Activated naive CD4-positive, alpha-beta T cell treated with anti-CD3 and anti-CD28 coated beads, Interleukin-2, amount 50 U/mL, for 72 hours (primary cell): ENCODE data around the gene ITPR1. TPM values are rescaled to one million over a fixed set of nuclear protein-coding genes. Genes with fewer than 3 reads are reported as not detected.

Experiments
- ATAC-seq, 2 donors: fragments of 150-1000 bp; cut with Tn5 transposase; 2 replicates each; pipeline ENCODE4 v1.10.0; 2021; ENCODE audit warnings: mild to moderate bottlenecking in 2 of 2, moderate library complexity in 2 of 2
- DNase-seq, 2 donors: peaks; one replicate each; pipeline ENCODE4 v3.0.0; 2021 to 2022; ENCODE audit warnings: low spot score in 2 of 2
- H3K27ac Mint-ChIP-seq, 2 donors: one replicate each; pipeline ENCODE4 v1.8.0; 2022; ENCODE audit warnings: mild to moderate bottlenecking in 2 of 2, mixed read lengths in 2 of 2
- H3K36me3 Mint-ChIP-seq, 2 donors: one replicate each; pipeline ENCODE4 v1.8.0; 2022; ENCODE audit warnings: mixed read lengths in 2 of 2
- H3K9me3 Mint-ChIP-seq, 2 donors: one replicate each; pipeline ENCODE4 v1.8.0; 2022; ENCODE audit warnings: mixed read lengths in 2 of 2
- total RNA-seq, 2 donors: library from RNA; stranded (reverse); gene quantifications; one replicate each; pipeline ENCODE4 v1.2.3, GENCODE V29; 2022

The ITPR1 gene
- total RNA-seq, 2 donors from 2014 or later = 40.0 to 70.7 TPM

- Mint-ChIP-seq H3K9me3 (no peaks in the 10 kb centered on the region), H3K36me3 (peaks cover 23 to 36% of the 10 kb centered on the region in 2 donors), H3K27ac (peak overlapping the region in 1 of 2 donors; percentile 82)
- ATAC-seq (no peak), DNase-seq (no peak)
Observed at GRCh38 chr3:4685673-4686345, 192.7 kb downstream of the ITPR1 start.

DNA sequence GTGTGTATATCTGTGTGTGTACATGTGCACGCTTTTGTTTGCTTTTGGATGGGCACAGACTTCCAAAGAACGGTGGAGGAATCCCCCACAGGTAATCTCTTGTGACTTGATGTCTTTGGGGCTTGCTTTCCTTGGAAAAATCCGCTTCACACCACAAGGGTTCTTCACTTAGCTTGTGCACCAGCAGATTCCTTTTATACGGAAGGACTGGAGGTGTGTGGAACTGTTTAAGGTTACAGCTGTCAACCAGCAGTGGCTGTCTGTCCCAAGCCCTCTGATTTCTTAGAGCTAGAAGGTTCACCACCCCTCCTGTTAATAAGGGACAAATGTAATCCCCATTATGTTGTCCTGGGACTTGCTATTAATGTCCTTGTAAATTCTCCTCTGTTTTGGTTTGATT, 193.5 kb downstream of the ITPR1 start:
- ATAC-seq (no peak), DNase-seq (no peak)
- no peak overlapping the region for H3K27ac Mint-ChIP-seq
- no peaks in the 10 kb centered on the region for H3K9me3 Mint-ChIP-seq
- H3K36me3 Mint-ChIP-seq = peaks cover 23 to 31% of the 10 kb centered on the region in 2 donors

GRCh38 chr3:4687167-4687566, 194.0 kb downstream of the ITPR1 start:
- ATAC-seq = no peak
- no peak overlapping the region for H3K27ac Mint-ChIP-seq
- peaks cover 23 to 31% of the 10 kb centered on the region in 2 donors for H3K36me3 Mint-ChIP-seq
- H3K9me3 Mint-ChIP-seq = no peaks in the 10 kb centered on the region
- no peak for DNase-seq

DNA sequence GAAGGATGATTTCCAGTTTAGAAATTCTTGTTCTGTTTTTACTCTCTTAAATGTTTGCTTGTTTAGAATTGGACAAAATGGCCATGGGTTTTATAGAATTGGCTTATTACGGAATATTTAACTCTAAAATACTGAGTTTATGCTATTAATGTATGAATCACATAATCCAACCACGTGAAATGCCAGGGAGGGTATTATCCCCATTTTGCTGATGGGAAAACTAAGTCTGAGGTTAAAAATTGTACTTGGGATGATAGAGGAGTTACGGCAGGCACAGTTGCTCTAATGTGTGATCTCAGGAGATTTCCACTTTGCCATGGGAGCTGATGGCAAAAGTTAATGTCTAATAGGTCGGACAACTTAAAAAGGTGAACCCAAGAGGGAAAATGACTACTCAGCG, 194.4 kb downstream of the ITPR1 start:
- no peak for ATAC-seq
- H3K9me3 Mint-ChIP-seq = no peaks in the 10 kb centered on the region
- H3K27ac Mint-ChIP-seq = no peak overlapping the region
- no peak for DNase-seq
- H3K36me3 Mint-ChIP-seq = peaks cover 23 to 31% of the 10 kb centered on the region in 2 donors

DNA sequence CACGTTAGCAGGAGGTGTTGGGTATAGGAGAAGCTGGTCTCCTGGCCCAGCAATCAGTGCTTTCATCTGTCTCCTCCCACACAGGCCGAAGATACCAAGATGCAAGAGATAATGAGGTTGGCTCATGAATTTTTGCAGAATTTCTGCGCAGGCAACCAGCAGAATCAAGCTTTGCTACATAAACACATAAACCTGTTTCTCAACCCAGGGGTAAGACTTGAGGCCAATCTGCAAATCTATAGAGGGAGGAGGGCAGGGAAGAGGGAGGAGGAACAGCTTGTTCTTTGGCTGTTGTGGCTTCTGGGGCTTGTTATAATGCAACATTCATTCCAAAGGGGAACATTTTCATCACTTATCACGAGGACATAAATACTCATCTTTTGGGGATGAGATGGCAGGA, 195.3 kb downstream of the ITPR1 start:
- Mint-ChIP-seq H3K9me3 (no peaks in the 10 kb centered on the region), H3K27ac (no peak overlapping the region), H3K36me3 (peaks cover 23 to 28% of the 10 kb centered on the region in 2 donors)
- DNase-seq = no peak
- ATAC-seq = no peak

- peaks cover 23 to 25% of the 10 kb centered on the region in 2 donors for H3K36me3 Mint-ChIP-seq
- H3K27ac Mint-ChIP-seq = no peak overlapping the region
- ATAC-seq = no peak
Observed at GRCh38 chr3:4689021-4689420, 195.9 kb downstream of the ITPR1 start.

DNA sequence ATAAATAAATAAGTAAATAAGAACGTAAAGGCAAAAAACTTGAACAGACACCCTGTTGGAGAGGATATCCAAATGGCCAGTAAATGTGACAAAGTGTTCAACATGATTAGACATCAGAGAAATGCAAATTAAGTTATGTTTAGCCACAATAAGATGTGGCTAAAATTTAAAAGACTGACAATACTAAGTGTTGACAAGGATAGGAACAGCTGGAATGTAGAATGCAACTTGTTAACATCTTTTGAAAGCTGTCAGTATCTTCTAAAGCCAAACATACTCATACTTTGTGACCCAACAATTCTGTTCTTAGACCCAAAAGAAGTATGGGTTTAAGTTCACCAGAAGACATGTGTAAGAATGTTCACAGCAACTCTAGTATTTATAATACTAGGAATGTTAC, 197.1 kb downstream of the ITPR1 start:
- ATAC-seq = no peak

More at GRCh38 chr3:4689021-4689420, 195.9 kb downstream of the ITPR1 start:
- DNase-seq = no peak
- H3K9me3 Mint-ChIP-seq = no peaks in the 10 kb centered on the region

DNA sequence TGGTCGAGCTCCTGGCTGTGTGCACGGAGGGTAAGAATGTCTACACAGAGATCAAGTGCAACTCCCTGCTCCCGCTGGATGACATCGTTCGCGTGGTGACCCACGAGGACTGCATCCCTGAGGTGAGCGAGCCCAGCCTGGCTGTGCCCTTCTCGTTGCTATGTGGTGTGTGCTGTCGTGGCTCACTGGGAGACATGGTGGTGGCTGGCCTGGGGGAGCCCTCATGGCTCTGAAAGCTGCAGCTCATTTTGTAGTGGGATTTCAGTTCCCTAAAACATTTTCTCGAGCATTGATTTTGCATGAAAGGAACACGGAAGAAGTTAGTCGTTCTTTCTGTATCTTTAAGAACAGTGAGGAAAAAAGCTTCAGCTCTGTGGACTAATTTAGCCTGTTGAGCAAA, 200.5 kb downstream of the ITPR1 start:
- DNase-seq (no peak), ATAC-seq (no peak)
- Mint-ChIP-seq H3K27ac (no peak overlapping the region), H3K36me3 (peaks cover 7 to 8% of the 10 kb centered on the region in 2 donors), H3K9me3 (no peaks in the 10 kb centered on the region)

More for the DNA sequence above, 197.1 kb downstream of the ITPR1 start:
- no peak overlapping the region for H3K27ac Mint-ChIP-seq
- no peak for DNase-seq
- H3K36me3 Mint-ChIP-seq = peaks cover 22 to 25% of the 10 kb centered on the region in 2 donors
- no peaks in the 10 kb centered on the region for H3K9me3 Mint-ChIP-seq

- Mint-ChIP-seq H3K36me3 (no peaks in the 10 kb centered on the region), H3K27ac (no peak overlapping the region), H3K9me3 (no peaks in the 10 kb centered on the region)
- no peak for ATAC-seq
- no peak for DNase-seq
Observed at GRCh38 chr3:4695846-4696245, 202.7 kb downstream of the ITPR1 start.

DNA sequence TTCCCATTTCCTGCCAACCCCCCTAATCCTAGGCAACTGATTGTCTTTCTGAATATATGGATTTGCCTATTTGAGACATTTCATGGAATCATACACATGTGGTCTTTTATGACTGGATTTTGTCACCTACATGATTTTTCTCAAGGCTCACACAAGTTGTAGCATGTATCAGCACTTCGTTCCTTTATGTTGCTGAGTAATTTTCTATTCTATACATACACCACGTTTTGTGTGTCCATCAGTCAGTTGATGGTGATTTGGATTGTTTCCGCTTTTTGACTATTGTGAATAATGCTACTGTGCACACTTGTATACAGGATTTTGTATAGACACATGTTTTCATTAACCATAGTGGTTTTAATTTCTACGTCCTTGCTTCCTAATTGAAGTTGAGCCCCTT, 203.1 kb downstream of the ITPR1 start:
- Mint-ChIP-seq H3K27ac (no peak overlapping the region), H3K36me3 (no peaks in the 10 kb centered on the region), H3K9me3 (no peaks in the 10 kb centered on the region)
- no peak for DNase-seq
- no peak for ATAC-seq

- no peak for DNase-seq
- Mint-ChIP-seq H3K36me3 (peaks cover 0 to 2% of the 10 kb centered on the region in 2 donors), H3K27ac (no peak overlapping the region), H3K9me3 (no peaks in the 10 kb centered on the region)
- ATAC-seq = no peak
Observed at GRCh38 chr3:4698125-4698821, 205.1 kb downstream of the ITPR1 start.

DNA sequence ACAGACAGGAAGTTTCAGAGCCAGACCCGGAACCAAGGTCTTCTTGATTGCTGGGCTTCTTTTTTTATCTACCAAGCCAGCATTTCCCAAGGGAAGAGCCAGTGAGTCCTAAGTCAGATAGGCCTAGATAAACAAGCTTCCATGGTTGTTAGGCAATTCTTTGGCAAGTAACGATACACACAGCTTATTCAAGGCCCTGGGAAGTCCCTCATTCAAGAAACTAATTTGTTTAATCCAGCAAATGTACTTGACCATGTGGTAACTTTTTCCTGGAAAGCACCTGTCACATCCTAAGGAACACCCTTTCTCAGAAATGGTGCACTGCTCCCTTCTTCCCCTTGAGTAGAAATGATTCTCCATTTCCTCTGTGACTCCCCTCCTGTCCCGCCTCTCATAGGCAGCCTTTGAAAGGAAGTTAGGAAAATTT, 209.9 kb downstream of the ITPR1 start:
- ATAC-seq = no peak
- Mint-ChIP-seq H3K27ac (peak overlapping the region; percentile 8 to 75), H3K36me3 (peaks cover 8 to 31% of the 10 kb centered on the region in 2 donors), H3K9me3 (peaks cover 0 to 7% of the 10 kb centered on the region in 2 donors)
- no peak for DNase-seq

DNA sequence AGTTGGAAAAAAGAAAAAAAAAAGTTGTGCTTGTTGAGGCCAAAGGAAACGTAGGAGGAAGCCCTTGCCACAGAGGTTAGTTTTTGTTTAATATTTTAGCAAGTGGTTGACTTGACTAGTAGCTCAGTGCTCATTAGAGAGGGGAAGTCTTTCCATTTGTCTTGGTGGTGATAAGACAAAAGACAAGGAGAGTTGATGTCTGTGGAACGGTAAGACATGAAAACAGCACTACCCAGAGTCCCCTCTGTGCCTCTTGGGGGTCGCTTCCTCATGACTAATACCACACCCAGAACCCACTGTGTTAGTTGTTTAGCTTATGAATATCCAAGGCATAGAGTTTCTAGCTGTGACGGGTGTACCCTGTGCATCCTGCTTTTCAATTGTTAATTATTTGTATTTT, 211.4 kb downstream of the ITPR1 start:
- Mint-ChIP-seq H3K9me3 (peaks cover 0 to 7% of the 10 kb centered on the region in 2 donors), H3K27ac (peak overlapping the region in 1 of 2 donors; percentile 9), H3K36me3 (peaks cover 8 to 31% of the 10 kb centered on the region in 2 donors)
- DNase-seq (no peak), ATAC-seq (no peak)

- ATAC-seq = peak in 1 of 2 donors; percentile 62
- H3K27ac Mint-ChIP-seq = no peak overlapping the region
- peaks cover 12 to 31% of the 10 kb centered on the region in 2 donors for H3K36me3 Mint-ChIP-seq
- peaks cover 0 to 7% of the 10 kb centered on the region in 2 donors for H3K9me3 Mint-ChIP-seq
- no peak for DNase-seq
Observed at GRCh38 chr3:4707324-4707723, 214.2 kb downstream of the ITPR1 start.

DNA sequence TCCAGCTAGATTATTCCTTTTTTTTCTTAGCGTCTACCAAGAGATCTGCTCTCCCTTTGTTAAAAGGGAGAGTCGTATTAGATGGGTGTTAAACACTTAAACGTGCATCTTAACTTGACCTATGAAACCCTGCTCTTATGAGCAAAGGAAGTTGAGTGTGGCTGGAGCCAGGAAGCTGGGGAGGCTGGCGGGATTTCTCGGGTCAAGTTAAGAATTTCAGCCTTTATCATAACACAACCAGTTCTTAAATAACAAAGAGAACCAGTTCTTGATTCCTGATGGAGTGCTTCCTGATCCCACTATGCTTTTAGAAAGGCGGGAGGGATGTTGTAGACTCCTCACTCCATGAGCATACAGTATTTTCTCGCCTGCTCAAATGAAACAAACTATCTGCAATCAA, 215.1 kb downstream of the ITPR1 start:
- Mint-ChIP-seq H3K27ac (no peak overlapping the region), H3K36me3 (peaks cover 15 to 29% of the 10 kb centered on the region in 2 donors), H3K9me3 (peaks cover 0 to 7% of the 10 kb centered on the region in 2 donors)
- DNase-seq (no peak), ATAC-seq (no peak)

DNA sequence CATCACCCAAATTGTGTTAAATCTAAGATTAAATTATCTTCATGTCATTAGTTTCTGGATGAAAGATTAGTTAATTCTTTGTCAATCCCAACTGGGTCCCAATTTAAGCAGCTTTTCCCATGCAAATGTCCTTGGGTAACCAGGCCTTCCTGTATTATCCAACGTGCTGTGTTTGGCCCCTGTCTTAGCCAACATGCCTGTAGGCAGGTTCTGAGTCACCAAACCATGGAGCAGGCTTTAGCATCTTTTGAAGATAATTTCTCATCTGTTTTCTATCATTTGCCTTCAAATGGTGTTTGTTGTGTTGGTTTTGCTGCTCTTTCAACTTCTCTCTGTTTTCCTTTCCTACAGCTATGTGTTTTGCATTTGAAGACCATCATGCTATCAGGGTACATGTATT, 216.2 kb downstream of the ITPR1 start:
- Mint-ChIP-seq H3K9me3 (peaks cover 0 to 7% of the 10 kb centered on the region in 2 donors), H3K36me3 (peaks cover 17 to 21% of the 10 kb centered on the region in 2 donors), H3K27ac (no peak overlapping the region)
- ATAC-seq (no peak), DNase-seq (no peak)

- H3K27ac Mint-ChIP-seq = no peak overlapping the region
- ATAC-seq = no peak
- peaks cover 0 to 7% of the 10 kb centered on the region in 2 donors for H3K9me3 Mint-ChIP-seq
- DNase-seq = no peak
- H3K36me3 Mint-ChIP-seq = peaks cover 20 to 21% of the 10 kb centered on the region in 2 donors
Observed at GRCh38 chr3:4710191-4710590, 217.0 kb downstream of the ITPR1 start.

DNA sequence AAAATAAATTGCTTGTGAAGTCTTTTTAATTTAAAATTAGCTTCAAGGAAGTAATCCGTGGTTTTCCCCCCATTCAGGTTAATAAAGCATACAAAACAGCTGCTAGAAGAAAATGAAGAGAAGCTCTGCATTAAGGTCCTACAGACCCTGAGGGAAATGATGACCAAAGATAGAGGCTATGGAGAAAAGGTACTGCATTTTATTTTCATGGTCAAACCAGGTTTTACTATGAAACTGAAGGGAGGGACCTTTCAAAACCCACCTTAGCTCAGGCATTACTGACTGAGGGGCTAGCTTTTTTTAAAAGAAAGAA, 218.5 kb downstream of the ITPR1 start:
- Mint-ChIP-seq H3K9me3 (peaks cover 0 to 3% of the 10 kb centered on the region in 2 donors), H3K36me3 (peaks cover 11 to 14% of the 10 kb centered on the region in 2 donors), H3K27ac (no peak overlapping the region)
- no peak for DNase-seq
- peak in 1 of 2 donors; percentile 12 for ATAC-seq
